HEK293 (cell line): Measurements from ENCODE around the gene PLCL2.

Source experiments
- CTCF ChIA-PET: fragments of 350-600 bp; formaldehyde crosslinking; extraction: SDS; loops from one replicate; lab custom pipeline; 2021; ENCODE audit warnings: antibody characterized with exemption; lab: Yijun Ruan, JAX
- POLR2A ChIA-PET: fragments of 300-600 bp; formaldehyde crosslinking; extraction: SDS; loops from one replicate; lab custom pipeline; 2020; ENCODE audit warnings: antibody characterized with exemption, inconsistent platforms; lab: Yijun Ruan, JAX
- H3K27ac ChIP-seq: fragments of 200-500 bp; sonication (Bioruptor generic); 2 replicates; pipeline ENCODE4 v1.5.1; 2014; ENCODE audit warnings: low read depth, low read length, control low read depth, inconsistent platforms; ENCODE audit errors: extremely low read depth
- H3K36me3 ChIP-seq, 2 experiments: fragments of 200-500 bp in 1 of 2; sonication (Bioruptor generic) in 1 of 2; 1 replicate in 1 of 2; 2 replicates in 1 of 2; pipeline ENCODE4 v1.5.1; 2014 to 2017; ENCODE audit warnings: inconsistent platforms in 2 of 2, low read length in 2 of 2; ENCODE audit not compliant: control insufficient read depth in 2 of 2, insufficient read depth in 1 of 2
- H3K4me1 ChIP-seq: fragments of 200-500 bp; sonication (Bioruptor generic); 2 replicates; pipeline ENCODE4 v1.5.1; 2014; ENCODE audit warnings: mild to moderate bottlenecking, low read length, inconsistent platforms; ENCODE audit not compliant: control insufficient read depth, insufficient read depth
- H3K4me3 ChIP-seq: 2 replicates; pipeline ENCODE4 v1.5.1; 2011; ENCODE audit warnings: low read depth, mild to moderate bottlenecking, control low read depth, low read length, moderate library complexity
- H3K9me3 ChIP-seq: fragments of 200-500 bp; sonication (Bioruptor generic); 2 replicates; pipeline ENCODE4 v1.5.1; 2014; ENCODE audit warnings: low read depth, low read length, inconsistent platforms; ENCODE audit not compliant: control insufficient read depth, insufficient read depth
- KLF1 ChIP-seq: fragments of 450-650 bp; formaldehyde crosslinking; IDR thresholded peaks from 2 replicates; pipeline ENCODE4 v1.5.1; 2016; ENCODE audit warnings: missing biosample characterization, missing genetic modification characterization
- KLF9 ChIP-seq: fragments of 450-650 bp; formaldehyde crosslinking; IDR thresholded peaks from 2 replicates; pipeline ENCODE4 v1.5.1; 2016; ENCODE audit warnings: missing biosample characterization, missing genetic modification characterization, low read depth
- RBAK ChIP-seq: fragments of 450-650 bp; formaldehyde crosslinking; IDR thresholded peaks from 2 replicates; pipeline ENCODE4 v1.5.1; 2016; ENCODE audit warnings: missing biosample characterization, missing genetic modification characterization
- ZBTB17 ChIP-seq: fragments of 450-650 bp; formaldehyde crosslinking; IDR thresholded peaks from 2 replicates; pipeline ENCODE4 v1.5.1; 2016; ENCODE audit warnings: missing biosample characterization, missing genetic modification characterization
- ZBTB8A ChIP-seq: fragments of 450-650 bp; formaldehyde crosslinking; IDR thresholded peaks from 2 replicates; pipeline ENCODE4 v1.5.1; 2016; ENCODE audit warnings: missing biosample characterization, missing genetic modification characterization
- ZFP69B ChIP-seq: fragments of 450-650 bp; formaldehyde crosslinking; IDR thresholded peaks from 2 replicates; pipeline ENCODE4 v1.5.1; 2016; ENCODE audit warnings: missing biosample characterization, missing genetic modification characterization
- ZNF112 ChIP-seq: fragments of 450-650 bp; formaldehyde crosslinking; IDR thresholded peaks from 2 replicates; pipeline ENCODE4 v1.5.0; 2017; ENCODE audit warnings: missing biosample characterization, missing genetic modification characterization
- ZNF138 ChIP-seq: fragments of 450-650 bp; formaldehyde crosslinking; IDR thresholded peaks from 2 replicates; pipeline ENCODE4 v1.5.1; 2016; ENCODE audit warnings: missing biosample characterization, missing genetic modification characterization, borderline replicate concordance
- ZNF184 ChIP-seq: fragments of 450-650 bp; IDR thresholded peaks from 2 replicates; pipeline ENCODE4 v1.5.1; 2018; ENCODE audit warnings: missing biosample characterization, mild to moderate bottlenecking, missing genetic modification characterization
- ZNF202 ChIP-seq: fragments of 450-650 bp; formaldehyde crosslinking; IDR thresholded peaks from 2 replicates; pipeline ENCODE4 v1.5.1; 2016; ENCODE audit warnings: missing biosample characterization, missing genetic modification characterization, borderline replicate concordance
- ZNF311 ChIP-seq: fragments of 450-650 bp; formaldehyde crosslinking; IDR thresholded peaks from 2 replicates; pipeline ENCODE4 v1.5.1; 2017; ENCODE audit warnings: missing biosample characterization, missing genetic modification characterization, borderline replicate concordance
- ZNF510 ChIP-seq: fragments of 450-650 bp; formaldehyde crosslinking; IDR thresholded peaks from 2 replicates; pipeline ENCODE4 v1.5.1; 2018; ENCODE audit warnings: mild to moderate bottlenecking, missing genetic modification characterization, missing biosample characterization; ENCODE audit not compliant: insufficient replicate concordance
- ZNF544 ChIP-seq: fragments of 450-650 bp; formaldehyde crosslinking; IDR thresholded peaks from 2 replicates; pipeline ENCODE4 v1.5.0; 2017; ENCODE audit warnings: missing biosample characterization, missing genetic modification characterization
- ZNF645 ChIP-seq: fragments of 450-650 bp; formaldehyde crosslinking; IDR thresholded peaks from 2 replicates; pipeline ENCODE4; 2016; ENCODE audit warnings: missing biosample characterization, missing genetic modification characterization
- ZNF658 ChIP-seq: fragments of 450-650 bp; formaldehyde crosslinking; IDR thresholded peaks from 2 replicates; pipeline ENCODE4; 2016; ENCODE audit warnings: missing biosample characterization, missing genetic modification characterization
- ZNF785 ChIP-seq: fragments of 450-650 bp; formaldehyde crosslinking; IDR thresholded peaks from 2 replicates; pipeline ENCODE4 v1.5.1; 2016; ENCODE audit warnings: missing biosample characterization, missing genetic modification characterization
- ZNF843 ChIP-seq: fragments of 450-650 bp; formaldehyde crosslinking; IDR thresholded peaks from 2 replicates; pipeline ENCODE4 v1.5.1; 2016; ENCODE audit warnings: missing biosample characterization, missing genetic modification characterization
- ZSCAN18 ChIP-seq: fragments of 450-650 bp; formaldehyde crosslinking; IDR thresholded peaks from 2 replicates; pipeline ENCODE4 v1.5.1; 2016; ENCODE audit warnings: missing biosample characterization, missing genetic modification characterization
- ZSCAN4 ChIP-seq: fragments of 450-650 bp; formaldehyde crosslinking; IDR thresholded peaks from 2 replicates; pipeline ENCODE4 v1.5.1; 2017; ENCODE audit warnings: missing biosample characterization, missing genetic modification characterization
- TF ChIP-seq, protein P1 (sequence below): fragments of 450-650 bp; formaldehyde crosslinking; IDR thresholded peaks from 2 replicates; pipeline ENCODE4 v1.5.1; 2016; ENCODE audit warnings: missing biosample characterization, missing genetic modification characterization, borderline replicate concordance
- TF ChIP-seq, protein P2 (sequence below): fragments of 450-650 bp; formaldehyde crosslinking; IDR thresholded peaks from 2 replicates; pipeline ENCODE4 v1.5.1; 2016; ENCODE audit warnings: missing biosample characterization, missing genetic modification characterization
- TF ChIP-seq, protein P3 (sequence below): fragments of 450-650 bp; formaldehyde crosslinking; IDR thresholded peaks from 2 replicates; pipeline ENCODE4 v1.5.1; 2016; ENCODE audit warnings: missing biosample characterization, missing genetic modification characterization
- TF ChIP-seq, protein P4 (sequence below): fragments of 450-650 bp; formaldehyde crosslinking; IDR thresholded peaks from 2 replicates; pipeline ENCODE4 v1.5.1; 2017; ENCODE audit warnings: missing biosample characterization, missing genetic modification characterization

Gene PLCL2

GRCh38 chr3:17044855-17045254, 160.1 kb downstream of the PLCL2 start (continued):
- no peak for TF ChIP-seq ZFP69B (tag by site-specific recombination)
- TF ChIP-seq RBAK (tag by site-specific recombination): no peak
- TF ChIP-seq ZNF202: no peak
- no peak for TF ChIP-seq ZBTB8A
- TF ChIP-seq, protein P1, sequence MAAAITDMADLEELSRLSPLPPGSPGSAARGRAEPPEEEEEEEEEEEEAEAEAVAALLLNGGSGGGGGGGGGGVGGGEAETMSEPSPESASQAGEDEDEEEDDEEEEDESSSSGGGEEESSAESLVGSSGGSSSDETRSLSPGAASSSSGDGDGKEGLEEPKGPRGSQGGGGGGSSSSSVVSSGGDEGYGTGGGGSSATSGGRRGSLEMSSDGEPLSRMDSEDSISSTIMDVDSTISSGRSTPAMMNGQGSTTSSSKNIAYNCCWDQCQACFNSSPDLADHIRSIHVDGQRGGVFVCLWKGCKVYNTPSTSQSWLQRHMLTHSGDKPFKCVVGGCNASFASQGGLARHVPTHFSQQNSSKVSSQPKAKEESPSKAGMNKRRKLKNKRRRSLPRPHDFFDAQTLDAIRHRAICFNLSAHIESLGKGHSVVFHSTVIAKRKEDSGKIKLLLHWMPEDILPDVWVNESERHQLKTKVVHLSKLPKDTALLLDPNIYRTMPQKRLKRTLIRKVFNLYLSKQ (tag by site-specific recombination): no peak
- no peak for TF ChIP-seq ZNF658 (tag by site-specific recombination)
- no peak for TF ChIP-seq ZBTB17 (tag by site-specific recombination)
- no peak for TF ChIP-seq ZNF112
- TF ChIP-seq, all 188 proteins: peak for 0

DNA sequence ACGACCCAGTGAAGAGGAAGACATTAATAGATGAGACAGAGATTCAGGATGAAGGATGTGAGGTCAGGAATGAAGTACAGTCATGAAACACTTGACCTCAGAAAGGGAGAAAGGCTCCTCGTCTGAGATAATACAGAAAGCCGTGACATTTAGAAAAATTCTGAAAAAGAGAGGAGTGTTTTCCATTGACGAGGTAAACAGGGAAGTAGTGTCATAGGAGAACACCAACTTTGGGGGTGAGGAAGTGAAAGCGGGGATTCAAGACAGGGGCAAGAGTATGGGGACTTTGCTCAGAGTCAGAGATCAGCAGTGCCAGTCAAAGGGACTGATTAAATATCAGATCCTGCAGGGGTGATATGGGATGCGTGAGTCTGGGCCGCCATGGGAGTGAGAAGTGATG, 160.9 kb downstream of the PLCL2 start:
- H3K4me1 ChIP-seq: no peaks in the 10 kb centered on the region
- H3K4me3 ChIP-seq: no peak overlapping the region
- TF ChIP-seq ZNF184 (tag by site-specific recombination) (no peak), ZNF138 (tag by site-specific recombination) (no peak), ZNF843 (tag by site-specific recombination) (no peak), ZNF311 (tag by site-specific recombination) (no peak), ZFP69B (tag by site-specific recombination) (no peak), ZBTB8A (no peak), KLF9 (no peak), ZSCAN4 (no peak), KLF1 (tag by site-specific recombination) (no peak), ZNF510 (tag by site-specific recombination) (no peak), ZNF544 (tag by site-specific recombination) (no peak), ZSCAN18 (tag by site-specific recombination) (no peak), ZNF785 (tag by site-specific recombination) (no peak), ZNF645 (no peak)
- TF ChIP-seq, protein P2, sequence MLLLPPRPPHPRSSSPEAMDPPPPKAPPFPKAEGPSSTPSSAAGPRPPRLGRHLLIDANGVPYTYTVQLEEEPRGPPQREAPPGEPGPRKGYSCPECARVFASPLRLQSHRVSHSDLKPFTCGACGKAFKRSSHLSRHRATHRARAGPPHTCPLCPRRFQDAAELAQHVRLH (tag by site-specific recombination): no peak
- TF ChIP-seq, protein P3, sequence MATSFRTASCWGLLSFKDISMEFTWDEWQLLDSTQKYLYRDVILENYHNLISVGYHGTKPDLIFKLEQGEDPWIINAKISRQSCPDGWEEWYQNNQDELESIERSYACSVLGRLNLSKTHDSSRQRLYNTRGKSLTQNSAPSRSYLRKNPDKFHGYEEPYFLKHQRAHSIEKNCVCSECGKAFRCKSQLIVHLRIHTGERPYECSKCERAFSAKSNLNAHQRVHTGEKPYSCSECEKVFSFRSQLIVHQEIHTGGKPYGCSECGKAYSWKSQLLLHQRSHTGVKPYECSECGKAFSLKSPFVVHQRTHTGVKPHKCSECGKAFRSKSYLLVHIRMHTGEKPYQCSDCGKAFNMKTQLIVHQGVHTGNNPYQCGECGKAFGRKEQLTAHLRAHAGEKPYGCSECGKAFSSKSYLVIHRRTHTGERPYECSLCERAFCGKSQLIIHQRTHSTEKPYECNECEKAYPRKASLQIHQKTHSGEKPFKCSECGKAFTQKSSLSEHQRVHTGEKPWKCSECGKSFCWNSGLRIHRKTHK: no peak
- TF ChIP-seq, protein P4, sequence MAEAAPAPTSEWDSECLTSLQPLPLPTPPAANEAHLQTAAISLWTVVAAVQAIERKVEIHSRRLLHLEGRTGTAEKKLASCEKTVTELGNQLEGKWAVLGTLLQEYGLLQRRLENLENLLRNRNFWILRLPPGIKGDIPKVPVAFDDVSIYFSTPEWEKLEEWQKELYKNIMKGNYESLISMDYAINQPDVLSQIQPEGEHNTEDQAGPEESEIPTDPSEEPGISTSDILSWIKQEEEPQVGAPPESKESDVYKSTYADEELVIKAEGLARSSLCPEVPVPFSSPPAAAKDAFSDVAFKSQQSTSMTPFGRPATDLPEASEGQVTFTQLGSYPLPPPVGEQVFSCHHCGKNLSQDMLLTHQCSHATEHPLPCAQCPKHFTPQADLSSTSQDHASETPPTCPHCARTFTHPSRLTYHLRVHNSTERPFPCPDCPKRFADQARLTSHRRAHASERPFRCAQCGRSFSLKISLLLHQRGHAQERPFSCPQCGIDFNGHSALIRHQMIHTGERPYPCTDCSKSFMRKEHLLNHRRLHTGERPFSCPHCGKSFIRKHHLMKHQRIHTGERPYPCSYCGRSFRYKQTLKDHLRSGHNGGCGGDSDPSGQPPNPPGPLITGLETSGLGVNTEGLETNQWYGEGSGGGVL (tag by site-specific recombination): no peak
- H3K9me3 ChIP-seq: no peaks in the 10 kb centered on the region; the same call in 1 of the 2 replicates
- CTCF ChIA-PET: no interaction called here
- H3K36me3 ChIP-seq: no peaks in the 10 kb centered on the region
- H3K27ac ChIP-seq: no peak overlapping the region
- POLR2A ChIA-PET: no interaction called here
